WTC11 (cell line): ENCODE measurements around the gene SPINK8. TPM values are rescaled to one million over a fixed set of nuclear protein-coding genes. Genes with fewer than 3 reads are reported as not detected.

ENCODE experiments used
- CREB1 ChIP-seq: sonication (generic); formaldehyde crosslinking; IDR thresholded peaks from 2 replicates; pipeline ENCODE4 v1.8.0; 2023; ENCODE audit warnings: mild to moderate bottlenecking, missing genetic modification reagents
- ELF4 ChIP-seq: sonication (generic); formaldehyde crosslinking; IDR thresholded peaks from 2 replicates; pipeline ENCODE4 v1.8.1; 2022; ENCODE audit warnings: low read depth, mild to moderate bottlenecking, moderate library complexity, missing genetic modification reagents
- ESRRA ChIP-seq: sonication (generic); formaldehyde crosslinking; IDR thresholded peaks from 2 replicates; pipeline ENCODE4 v1.8.1; 2022; ENCODE audit warnings: mild to moderate bottlenecking, missing genetic modification reagents, borderline replicate concordance
- FOXK1 ChIP-seq: sonication (generic); formaldehyde crosslinking; IDR thresholded peaks from 2 replicates; pipeline ENCODE4 v1.8.0; 2022; ENCODE audit warnings: mild to moderate bottlenecking, moderate library complexity, missing genetic modification reagents
- GABPB1 ChIP-seq: sonication (generic); formaldehyde crosslinking; IDR thresholded peaks from 2 replicates; pipeline ENCODE4 v1.8.1; 2023; ENCODE audit warnings: mild to moderate bottlenecking, missing genetic modification reagents
- HMGA2 ChIP-seq: fragments of 250-450 bp; sonication (Bioruptor Pico); IDR thresholded peaks from 2 replicates; pipeline ENCODE4 v1.4.0; 2021; ENCODE audit warnings: mild to moderate bottlenecking, moderate library complexity
- JUN ChIP-seq: sonication (generic); formaldehyde crosslinking; IDR thresholded peaks from 2 replicates; pipeline ENCODE4 v1.8.0; 2023; ENCODE audit warnings: mild to moderate bottlenecking, missing genetic modification reagents
- KAT7 ChIP-seq: sonication (generic); formaldehyde crosslinking; IDR thresholded peaks from 2 replicates; pipeline ENCODE4 v1.8.1; 2023; ENCODE audit warnings: missing genetic modification reagents, mild to moderate bottlenecking, borderline replicate concordance
- NR2C2 ChIP-seq: sonication (generic); formaldehyde crosslinking; IDR thresholded peaks from 2 replicates; pipeline ENCODE4 v1.8.0; 2022; ENCODE audit warnings: mild to moderate bottlenecking, missing genetic modification reagents
- SP1 ChIP-seq: sonication (generic); formaldehyde crosslinking; conservative IDR thresholded peaks from 2 replicates; pipeline ENCODE4 v1.8.1; 2022; ENCODE audit warnings: missing genetic modification reagents
- TP53 ChIP-seq: sonication (generic); formaldehyde crosslinking; IDR thresholded peaks from 2 replicates; pipeline ENCODE4 v1.8.1; 2023; ENCODE audit warnings: mild to moderate bottlenecking, missing genetic modification reagents
- ZNF423 ChIP-seq: fragments of 250-450 bp; sonication (Bioruptor Pico); IDR thresholded peaks from 2 replicates; pipeline ENCODE4 v2.1.2; 2022; ENCODE audit warnings: mild to moderate bottlenecking, moderate library complexity
- total RNA-seq: library from RNA; stranded (reverse); gene quantifications from 3 replicates; pipeline ENCODE4 v1.2.3, GENCODE V29; 2021
- TF ChIP-seq, protein P1 (sequence below): sonication (generic); formaldehyde crosslinking; IDR thresholded peaks from 2 replicates; pipeline ENCODE4 v1.8.0; 2022; ENCODE audit warnings: missing genetic modification reagents
- TF ChIP-seq, protein P2 (sequence below): sonication (generic); formaldehyde crosslinking; IDR thresholded peaks from 2 replicates; pipeline ENCODE4 v1.8.1; 2023; ENCODE audit warnings: mild to moderate bottlenecking, missing genetic modification reagents, moderate library complexity
- TF ChIP-seq, protein P3 (sequence below): sonication (generic); formaldehyde crosslinking; IDR thresholded peaks from 2 replicates; pipeline ENCODE4 v1.8.1; 2023; ENCODE audit warnings: mild to moderate bottlenecking, moderate library complexity, missing genetic modification reagents
- TF ChIP-seq, protein P4 (sequence below): sonication (generic); formaldehyde crosslinking; IDR thresholded peaks from 2 replicates; pipeline ENCODE4 v1.8.1; 2023; ENCODE audit warnings: mild to moderate bottlenecking, missing genetic modification reagents
- TF ChIP-seq, protein P5 (sequence below): sonication (generic); formaldehyde crosslinking; IDR thresholded peaks from 2 replicates; pipeline ENCODE4 v1.8.1; 2022; ENCODE audit warnings: low read depth, mild to moderate bottlenecking, moderate library complexity, missing genetic modification reagents, borderline replicate concordance
- TF ChIP-seq, protein P6 (sequence below): sonication (generic); formaldehyde crosslinking; IDR thresholded peaks from 2 replicates; pipeline ENCODE4 v1.8.0; 2022; ENCODE audit warnings: mild to moderate bottlenecking, missing genetic modification reagents
- TF ChIP-seq, protein P7 (sequence below): fragments of 250-450 bp; sonication (Bioruptor Pico); IDR thresholded peaks from 2 replicates; pipeline ENCODE4 v1.8.0; 2021; ENCODE audit warnings: mild to moderate bottlenecking
- TF ChIP-seq, protein P8 (sequence below): fragments of 250-450 bp; sonication (Bioruptor Pico); IDR thresholded peaks from 2 replicates; pipeline ENCODE4 v1.9.0; 2021; ENCODE audit warnings: mild to moderate bottlenecking
- TF ChIP-seq, protein P9 (sequence below): sonication (generic); formaldehyde crosslinking; conservative IDR thresholded peaks from 2 replicates; pipeline ENCODE4 v1.8.1; 2022; ENCODE audit warnings: mild to moderate bottlenecking, missing genetic modification reagents

The SPINK8 gene
- total RNA-seq, 1 experiment from 2014 or later = not detected

DNA sequence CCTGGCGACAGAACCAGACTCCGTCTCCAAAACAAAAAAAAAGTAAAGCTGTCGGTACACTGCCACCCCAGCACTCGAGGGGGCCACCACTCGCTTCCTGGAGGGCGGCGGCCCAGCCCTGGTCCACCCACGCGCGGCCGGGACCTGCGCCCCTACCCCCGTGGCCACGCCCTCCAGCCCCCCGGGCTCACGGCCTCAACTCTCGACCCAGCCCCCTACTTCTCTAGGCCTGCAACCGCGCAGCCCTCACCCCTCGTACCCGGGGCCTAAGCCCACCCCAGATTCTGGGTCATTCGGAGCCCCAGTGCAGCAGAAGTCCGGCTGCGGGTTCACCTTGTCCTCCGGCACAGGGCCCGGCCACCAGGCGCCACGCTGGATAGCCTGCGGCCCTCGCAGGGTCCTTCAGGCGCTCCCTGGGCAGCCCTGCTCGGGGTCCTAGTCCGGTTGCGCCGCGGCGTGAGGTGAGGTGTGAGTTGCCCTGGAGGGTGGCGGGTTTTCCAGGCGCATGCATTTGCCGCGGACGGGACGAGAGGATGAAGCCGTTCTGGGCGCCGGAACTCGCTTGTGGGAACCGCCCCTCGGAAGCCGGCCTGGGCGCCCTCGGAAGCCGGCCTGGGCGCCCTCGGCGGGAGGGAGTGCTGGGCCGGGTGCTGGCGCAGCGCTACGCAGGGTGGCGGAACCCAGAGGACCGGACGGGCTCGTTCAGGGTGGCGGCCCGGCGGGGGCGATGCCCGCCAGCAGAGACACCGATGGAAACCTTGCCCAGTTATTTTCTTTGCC is 32.3 kb downstream of the SPINK8 start, which contains the start of gene NME6 (continued):
- TF ChIP-seq, protein P1, sequence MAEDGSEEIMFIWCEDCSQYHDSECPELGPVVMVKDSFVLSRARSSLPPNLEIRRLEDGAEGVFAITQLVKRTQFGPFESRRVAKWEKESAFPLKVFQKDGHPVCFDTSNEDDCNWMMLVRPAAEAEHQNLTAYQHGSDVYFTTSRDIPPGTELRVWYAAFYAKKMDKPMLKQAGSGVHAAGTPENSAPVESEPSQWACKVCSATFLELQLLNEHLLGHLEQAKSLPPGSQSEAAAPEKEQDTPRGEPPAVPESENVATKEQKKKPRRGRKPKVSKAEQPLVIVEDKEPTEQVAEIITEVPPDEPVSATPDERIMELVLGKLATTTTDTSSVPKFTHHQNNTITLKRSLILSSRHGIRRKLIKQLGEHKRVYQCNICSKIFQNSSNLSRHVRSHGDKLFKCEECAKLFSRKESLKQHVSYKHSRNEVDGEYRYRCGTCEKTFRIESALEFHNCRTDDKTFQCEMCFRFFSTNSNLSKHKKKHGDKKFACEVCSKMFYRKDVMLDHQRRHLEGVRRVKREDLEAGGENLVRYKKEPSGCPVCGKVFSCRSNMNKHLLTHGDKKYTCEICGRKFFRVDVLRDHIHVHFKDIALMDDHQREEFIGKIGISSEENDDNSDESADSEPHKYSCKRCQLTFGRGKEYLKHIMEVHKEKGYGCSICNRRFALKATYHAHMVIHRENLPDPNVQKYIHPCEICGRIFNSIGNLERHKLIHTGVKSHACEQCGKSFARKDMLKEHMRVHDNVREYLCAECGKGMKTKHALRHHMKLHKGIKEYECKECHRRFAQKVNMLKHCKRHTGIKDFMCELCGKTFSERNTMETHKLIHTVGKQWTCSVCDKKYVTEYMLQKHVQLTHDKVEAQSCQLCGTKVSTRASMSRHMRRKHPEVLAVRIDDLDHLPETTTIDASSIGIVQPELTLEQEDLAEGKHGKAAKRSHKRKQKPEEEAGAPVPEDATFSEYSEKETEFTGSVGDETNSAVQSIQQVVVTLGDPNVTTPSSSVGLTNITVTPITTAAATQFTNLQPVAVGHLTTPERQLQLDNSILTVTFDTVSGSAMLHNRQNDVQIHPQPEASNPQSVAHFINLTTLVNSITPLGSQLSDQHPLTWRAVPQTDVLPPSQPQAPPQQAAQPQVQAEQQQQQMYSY (CRISPR knock-in tag) = peak; percentile 65
- TF ChIP-seq, protein P2, sequence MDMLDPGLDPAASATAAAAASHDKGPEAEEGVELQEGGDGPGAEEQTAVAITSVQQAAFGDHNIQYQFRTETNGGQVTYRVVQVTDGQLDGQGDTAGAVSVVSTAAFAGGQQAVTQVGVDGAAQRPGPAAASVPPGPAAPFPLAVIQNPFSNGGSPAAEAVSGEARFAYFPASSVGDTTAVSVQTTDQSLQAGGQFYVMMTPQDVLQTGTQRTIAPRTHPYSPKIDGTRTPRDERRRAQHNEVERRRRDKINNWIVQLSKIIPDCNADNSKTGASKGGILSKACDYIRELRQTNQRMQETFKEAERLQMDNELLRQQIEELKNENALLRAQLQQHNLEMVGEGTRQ (CRISPR knock-in tag) = peak; percentile 27; the same call in 1 of the 2 replicates
- TF ChIP-seq, protein P3, sequence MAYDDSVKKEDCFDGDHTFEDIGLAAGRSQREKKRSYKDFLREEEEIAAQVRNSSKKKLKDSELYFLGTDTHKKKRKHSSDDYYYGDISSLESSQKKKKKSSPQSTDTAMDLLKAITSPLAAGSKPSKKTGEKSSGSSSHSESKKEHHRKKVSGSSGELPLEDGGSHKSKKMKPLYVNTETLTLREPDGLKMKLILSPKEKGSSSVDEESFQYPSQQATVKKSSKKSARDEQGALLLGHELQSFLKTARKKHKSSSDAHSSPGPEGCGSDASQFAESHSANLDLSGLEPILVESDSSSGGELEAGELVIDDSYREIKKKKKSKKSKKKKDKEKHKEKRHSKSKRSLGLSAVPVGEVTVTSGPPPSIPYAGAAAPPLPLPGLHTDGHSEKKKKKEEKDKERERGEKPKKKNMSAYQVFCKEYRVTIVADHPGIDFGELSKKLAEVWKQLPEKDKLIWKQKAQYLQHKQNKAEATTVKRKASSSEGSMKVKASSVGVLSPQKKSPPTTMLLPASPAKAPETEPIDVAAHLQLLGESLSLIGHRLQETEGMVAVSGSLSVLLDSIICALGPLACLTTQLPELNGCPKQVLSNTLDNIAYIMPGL (CRISPR knock-in tag) = 0 out of 2 replicates have a peak, but pooled peaks have one; percentile 84
- TF ChIP-seq GABPB1 (CRISPR knock-in tag) (peak; percentile 71), HMGA2 (no peak), TP53 (CRISPR knock-in tag) (peak; percentile 81; the same call in 1 of the 2 replicates), SP1 (peak; percentile 88), KAT7 (0 out of 2 replicates have a peak, but pooled peaks have one; percentile 25), FOXK1 (CRISPR knock-in tag) (peak; percentile 84; the same call in 1 of the 2 replicates), JUN (CRISPR knock-in tag) (no peak; the same call in 1 of the 2 replicates), ZNF423 (CRISPR knock-in tag) (peak; percentile 41; the same call in 1 of the 2 replicates), NR2C2 (CRISPR knock-in tag) (0 out of 2 replicates have a peak, but pooled peaks have one; percentile 51), ELF4 (CRISPR knock-in tag) (peak; percentile 86), ESRRA (no peak), CREB1 (CRISPR knock-in tag) (no peak)
- TF ChIP-seq, protein P4, sequence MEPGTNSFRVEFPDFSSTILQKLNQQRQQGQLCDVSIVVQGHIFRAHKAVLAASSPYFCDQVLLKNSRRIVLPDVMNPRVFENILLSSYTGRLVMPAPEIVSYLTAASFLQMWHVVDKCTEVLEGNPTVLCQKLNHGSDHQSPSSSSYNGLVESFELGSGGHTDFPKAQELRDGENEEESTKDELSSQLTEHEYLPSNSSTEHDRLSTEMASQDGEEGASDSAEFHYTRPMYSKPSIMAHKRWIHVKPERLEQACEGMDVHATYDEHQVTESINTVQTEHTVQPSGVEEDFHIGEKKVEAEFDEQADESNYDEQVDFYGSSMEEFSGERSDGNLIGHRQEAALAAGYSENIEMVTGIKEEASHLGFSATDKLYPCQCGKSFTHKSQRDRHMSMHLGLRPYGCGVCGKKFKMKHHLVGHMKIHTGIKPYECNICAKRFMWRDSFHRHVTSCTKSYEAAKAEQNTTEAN (CRISPR knock-in tag) = peak; percentile 96
- TF ChIP-seq, protein P5, sequence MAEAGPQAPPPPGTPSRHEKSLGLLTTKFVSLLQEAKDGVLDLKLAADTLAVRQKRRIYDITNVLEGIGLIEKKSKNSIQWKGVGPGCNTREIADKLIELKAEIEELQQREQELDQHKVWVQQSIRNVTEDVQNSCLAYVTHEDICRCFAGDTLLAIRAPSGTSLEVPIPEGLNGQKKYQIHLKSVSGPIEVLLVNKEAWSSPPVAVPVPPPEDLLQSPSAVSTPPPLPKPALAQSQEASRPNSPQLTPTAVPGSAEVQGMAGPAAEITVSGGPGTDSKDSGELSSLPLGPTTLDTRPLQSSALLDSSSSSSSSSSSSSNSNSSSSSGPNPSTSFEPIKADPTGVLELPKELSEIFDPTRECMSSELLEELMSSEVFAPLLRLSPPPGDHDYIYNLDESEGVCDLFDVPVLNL (CRISPR knock-in tag) = peak; percentile 90
- TF ChIP-seq, protein P6, sequence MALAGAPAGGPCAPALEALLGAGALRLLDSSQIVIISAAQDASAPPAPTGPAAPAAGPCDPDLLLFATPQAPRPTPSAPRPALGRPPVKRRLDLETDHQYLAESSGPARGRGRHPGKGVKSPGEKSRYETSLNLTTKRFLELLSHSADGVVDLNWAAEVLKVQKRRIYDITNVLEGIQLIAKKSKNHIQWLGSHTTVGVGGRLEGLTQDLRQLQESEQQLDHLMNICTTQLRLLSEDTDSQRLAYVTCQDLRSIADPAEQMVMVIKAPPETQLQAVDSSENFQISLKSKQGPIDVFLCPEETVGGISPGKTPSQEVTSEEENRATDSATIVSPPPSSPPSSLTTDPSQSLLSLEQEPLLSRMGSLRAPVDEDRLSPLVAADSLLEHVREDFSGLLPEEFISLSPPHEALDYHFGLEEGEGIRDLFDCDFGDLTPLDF = no peak; the same call in 1 of the 2 replicates
- TF ChIP-seq, protein P7, sequence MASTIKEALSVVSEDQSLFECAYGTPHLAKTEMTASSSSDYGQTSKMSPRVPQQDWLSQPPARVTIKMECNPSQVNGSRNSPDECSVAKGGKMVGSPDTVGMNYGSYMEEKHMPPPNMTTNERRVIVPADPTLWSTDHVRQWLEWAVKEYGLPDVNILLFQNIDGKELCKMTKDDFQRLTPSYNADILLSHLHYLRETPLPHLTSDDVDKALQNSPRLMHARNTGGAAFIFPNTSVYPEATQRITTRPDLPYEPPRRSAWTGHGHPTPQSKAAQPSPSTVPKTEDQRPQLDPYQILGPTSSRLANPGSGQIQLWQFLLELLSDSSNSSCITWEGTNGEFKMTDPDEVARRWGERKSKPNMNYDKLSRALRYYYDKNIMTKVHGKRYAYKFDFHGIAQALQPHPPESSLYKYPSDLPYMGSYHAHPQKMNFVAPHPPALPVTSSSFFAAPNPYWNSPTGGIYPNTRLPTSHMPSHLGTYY = no peak
- TF ChIP-seq, protein P8, sequence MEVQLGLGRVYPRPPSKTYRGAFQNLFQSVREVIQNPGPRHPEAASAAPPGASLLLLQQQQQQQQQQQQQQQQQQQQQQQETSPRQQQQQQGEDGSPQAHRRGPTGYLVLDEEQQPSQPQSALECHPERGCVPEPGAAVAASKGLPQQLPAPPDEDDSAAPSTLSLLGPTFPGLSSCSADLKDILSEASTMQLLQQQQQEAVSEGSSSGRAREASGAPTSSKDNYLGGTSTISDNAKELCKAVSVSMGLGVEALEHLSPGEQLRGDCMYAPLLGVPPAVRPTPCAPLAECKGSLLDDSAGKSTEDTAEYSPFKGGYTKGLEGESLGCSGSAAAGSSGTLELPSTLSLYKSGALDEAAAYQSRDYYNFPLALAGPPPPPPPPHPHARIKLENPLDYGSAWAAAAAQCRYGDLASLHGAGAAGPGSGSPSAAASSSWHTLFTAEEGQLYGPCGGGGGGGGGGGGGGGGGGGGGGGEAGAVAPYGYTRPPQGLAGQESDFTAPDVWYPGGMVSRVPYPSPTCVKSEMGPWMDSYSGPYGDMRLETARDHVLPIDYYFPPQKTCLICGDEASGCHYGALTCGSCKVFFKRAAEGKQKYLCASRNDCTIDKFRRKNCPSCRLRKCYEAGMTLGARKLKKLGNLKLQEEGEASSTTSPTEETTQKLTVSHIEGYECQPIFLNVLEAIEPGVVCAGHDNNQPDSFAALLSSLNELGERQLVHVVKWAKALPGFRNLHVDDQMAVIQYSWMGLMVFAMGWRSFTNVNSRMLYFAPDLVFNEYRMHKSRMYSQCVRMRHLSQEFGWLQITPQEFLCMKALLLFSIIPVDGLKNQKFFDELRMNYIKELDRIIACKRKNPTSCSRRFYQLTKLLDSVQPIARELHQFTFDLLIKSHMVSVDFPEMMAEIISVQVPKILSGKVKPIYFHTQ (CRISPR knock-in tag) = no peak
- TF ChIP-seq, protein P9, sequence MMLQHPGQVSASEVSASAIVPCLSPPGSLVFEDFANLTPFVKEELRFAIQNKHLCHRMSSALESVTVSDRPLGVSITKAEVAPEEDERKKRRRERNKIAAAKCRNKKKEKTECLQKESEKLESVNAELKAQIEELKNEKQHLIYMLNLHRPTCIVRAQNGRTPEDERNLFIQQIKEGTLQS (CRISPR knock-in tag) = peak; percentile 89
